HepG2 (cell line): ENCODE results near the gene CLEC10A. TPM values are rescaled to one million over a fixed set of nuclear protein-coding genes. Genes with fewer than 3 reads are reported as not detected.

ENCODE experiments used
- HMGXB4 ChIP-seq, 2 experiments: sonication (generic) in 1 of 2; formaldehyde crosslinking in 1 of 2; IDR thresholded peaks; 2 replicates each; pipeline versions ENCODE4 v1.4.0 to v1.6.1; 2018 to 2020; ENCODE audit warnings: missing genetic modification reagents in 2 of 2, borderline replicate concordance in 1 of 2, low read depth in 1 of 2, mild to moderate bottlenecking in 1 of 2, missing biosample characterization in 1 of 2
- MEF2D ChIP-seq: sonication (generic); formaldehyde crosslinking; IDR thresholded peaks from 2 replicates; pipeline ENCODE4 v1.5.1; 2020; ENCODE audit warnings: mild to moderate bottlenecking, missing genetic modification reagents
- PHB2 ChIP-seq: fragments of 450-650 bp; IDR thresholded peaks from 2 replicates; pipeline ENCODE4 v1.6.1; 2018; ENCODE audit not compliant: partially characterized antibody
- POLR2AphosphoS2 ChIP-seq: IDR thresholded peaks from 2 replicates; pipeline ENCODE4 v1.6.1; 2011; ENCODE audit warnings: low read depth, low read length, improper control_type of control experiment
- PRDM10 ChIP-seq: sonication (generic); formaldehyde crosslinking; IDR thresholded peaks from 2 replicates; pipeline ENCODE4 v1.4.0; 2020; ENCODE audit warnings: low read depth, missing genetic modification reagents
- SNRNP70 ChIP-seq: fragments of 200-400 bp; formaldehyde crosslinking; IDR thresholded peaks from 2 replicates; pipeline ENCODE4 v1.6.1; 2017; ENCODE audit warnings: mild to moderate bottlenecking, low read depth, low read length, moderate library complexity
- SPEN ChIP-seq: sonication (generic); formaldehyde crosslinking; IDR thresholded peaks from 2 replicates; pipeline ENCODE4 v1.5.1; 2020; ENCODE audit warnings: low read depth, mild to moderate bottlenecking, missing genetic modification reagents
- TARDBP ChIP-seq: sonication (generic); formaldehyde crosslinking; IDR thresholded peaks from 2 replicates; pipeline ENCODE4 v1.8.0; 2022; ENCODE audit warnings: mild to moderate bottlenecking, missing genetic modification reagents
- TRAFD1 ChIP-seq: sonication (generic); formaldehyde crosslinking; IDR thresholded peaks from 2 replicates; pipeline ENCODE4 v1.5.1; 2020; ENCODE audit warnings: missing genetic modification reagents, mild to moderate bottlenecking, borderline replicate concordance
- ZFP36L1 ChIP-seq: sonication (generic); formaldehyde crosslinking; IDR thresholded peaks from 2 replicates; pipeline ENCODE4 v1.8.0; 2022; ENCODE audit warnings: mild to moderate bottlenecking, missing genetic modification reagents, moderate library complexity
- ZFP41 ChIP-seq: sonication (generic); formaldehyde crosslinking; IDR thresholded peaks from 2 replicates; pipeline ENCODE4 v1.4.0; 2020; ENCODE audit warnings: mild to moderate bottlenecking, missing genetic modification reagents, borderline replicate concordance
- ZNF205 ChIP-seq: IDR thresholded peaks from 2 replicates; pipeline ENCODE4 v1.6.1; 2018; ENCODE audit warnings: missing biosample characterization, missing genetic modification reagents
- ZNF530 ChIP-seq: sonication (generic); formaldehyde crosslinking; IDR thresholded peaks from 2 replicates; pipeline ENCODE4 v1.5.0; 2020; ENCODE audit warnings: low read depth, mild to moderate bottlenecking, missing genetic modification reagents
- ZNF550 ChIP-seq: sonication (generic); formaldehyde crosslinking; IDR thresholded peaks from 2 replicates; pipeline ENCODE4 v1.4.0; 2020; ENCODE audit warnings: mild to moderate bottlenecking, missing genetic modification reagents, borderline replicate concordance
- ZNF639 ChIP-seq: conservative IDR thresholded peaks from 2 replicates; pipeline ENCODE4 v1.6.1; 2018; ENCODE audit warnings: missing genetic modification reagents
- ZXDC ChIP-seq: sonication (generic); formaldehyde crosslinking; IDR thresholded peaks from 2 replicates; pipeline ENCODE4 v1.5.0; 2020; ENCODE audit warnings: mild to moderate bottlenecking, missing genetic modification reagents
- polyA plus RNA-seq, 8 experiments: library from polyadenylated mRNA; depleted of rRNA in 3 of 8; stranded (reverse) in 7 of 8; unstranded in 1 of 8; fragments of >200 nt; fragmentation: Illumina TruSeq in 4 of 8; extraction: Trizol in 4 of 8; gene quantifications; 2 replicates each; pipeline versions ENCODE4 v1.2.1 to v1.2.3, GENCODE V29; 2011 to 2016; ENCODE audit warnings: low read depth in 4 of 8, missing spikeins in 1 of 8, mixed read lengths in 1 of 8; ENCODE audit not compliant: insufficient read depth in 1 of 8
- total RNA-seq, 5 experiments: library from RNA; depleted of rRNA; stranded (reverse); fragments of >200 nt; fragmentation: Illumina TruSeq; extraction: Trizol; gene quantifications; 2 replicates each; pipeline ENCODE4 v1.2.3, GENCODE V29; 2016; ENCODE audit warnings: low read depth in 1 of 5

Gene CLEC10A
- total and polyA plus RNA-seq, 2 of the 13 experiments (the other 11 are each of a cell fraction or from before 2014, with no cell fraction given) = 0.33 TPM; not detected in 1

- TF ChIP-seq ZNF639 (CRISPR knock-in tag) = no peak
- TF ChIP-seq TARDBP = no peak
- peak; percentile 93 for TF ChIP-seq PHB2
- no peak for TF ChIP-seq POLR2AphosphoS2
- peak; percentile 87; the same call in 1 of the 2 replicates for TF ChIP-seq TRAFD1 (CRISPR knock-in tag)
- no peak for TF ChIP-seq ZFP36L1
- no peak for TF ChIP-seq ZNF550 (CRISPR knock-in tag)
- no peak for TF ChIP-seq MEF2D (CRISPR knock-in tag)
- no peak for TF ChIP-seq ZXDC
- TF ChIP-seq SNRNP70 = no peak
- no peak for TF ChIP-seq ZNF205 (CRISPR knock-in tag)
- no peak for TF ChIP-seq SPEN
- TF ChIP-seq ZFP41 (CRISPR knock-in tag) = no peak
- TF ChIP-seq HMGXB4 (CRISPR knock-in tag; IDR thresholded peaks at IDR 0.05; ENCODE audit: borderline replicate concordance in 1 of 2, low read depth in 1 of 2) = peak in 1 of 2 experiments; percentile 32; a peak in 1 of 4 replicates
- no peak for TF ChIP-seq PRDM10
- TF ChIP-seq ZNF530 (CRISPR knock-in tag) = no peak
These were observed 33.4 kb upstream of the CLEC10A start (continued) for GRCh38 chr17:7113273-7114071.
